GOT3 (cell line): ENCODE measurements around the gene KAZN.

Experiments used
- DNase-seq: peaks from one replicate; lab custom pipeline; 2025; ENCODE audit warnings: mixed read lengths; lab: John Stamatoyannopoulos, UW

Gene KAZN

DNA sequence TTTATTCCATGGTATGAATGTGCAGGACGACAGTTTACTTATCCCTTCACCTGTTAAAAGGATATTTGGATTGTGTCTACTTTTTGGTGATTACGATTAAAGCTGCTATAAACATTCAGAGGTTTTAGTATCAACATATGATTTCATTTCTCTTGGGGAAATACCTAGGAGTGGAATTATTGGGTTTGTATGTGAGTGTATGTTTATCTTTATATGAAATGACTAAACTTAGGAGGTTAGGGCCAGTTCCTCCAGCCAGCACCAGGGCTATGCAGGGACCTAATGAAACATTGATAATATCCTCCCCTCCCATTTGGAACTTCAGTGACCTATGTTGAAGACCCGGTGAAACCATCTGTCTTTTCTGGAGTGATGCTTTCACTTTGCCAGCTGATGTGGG, 568.9 kb downstream of the KAZN start:
- no peak for DNase-seq
